Stimulated activated CD4-positive, alpha-beta T cell treated with anti-CD3 and anti-CD28 coated beads, TNF-alpha, amount 100 ng/mL, for 1 hour (primary cell): ENCODE data around the gene HRH3.

Source experiments
- DNase-seq, 3 donors: peaks; one replicate each; pipeline ENCODE4 v3.0.0-alpha.2; 2020; ENCODE audit warnings: low read depth in 3 of 3, low spot score in 1 of 3

HRH3 gene

DNA sequence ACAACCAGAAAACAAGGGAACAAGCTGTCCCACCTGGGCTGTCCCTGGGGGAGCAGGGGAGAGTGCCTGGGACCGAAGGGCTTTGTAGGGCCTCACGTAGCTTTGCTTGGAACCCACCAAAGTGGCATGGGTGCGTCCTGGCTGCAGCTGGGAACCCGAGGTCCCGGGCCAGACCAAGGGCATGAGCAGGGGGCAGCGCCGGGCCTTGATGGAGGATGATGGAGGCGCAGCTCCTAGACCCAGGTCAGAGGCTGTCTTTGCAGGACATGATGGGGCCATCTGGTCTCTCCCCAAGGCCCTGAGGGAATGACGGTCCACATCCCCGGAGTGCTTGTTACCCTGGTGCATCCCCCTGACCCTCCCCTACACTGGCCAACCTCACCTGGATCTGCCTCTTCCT is 10.6 kb upstream of the HRH3 start:
- no peak for DNase-seq

DNA sequence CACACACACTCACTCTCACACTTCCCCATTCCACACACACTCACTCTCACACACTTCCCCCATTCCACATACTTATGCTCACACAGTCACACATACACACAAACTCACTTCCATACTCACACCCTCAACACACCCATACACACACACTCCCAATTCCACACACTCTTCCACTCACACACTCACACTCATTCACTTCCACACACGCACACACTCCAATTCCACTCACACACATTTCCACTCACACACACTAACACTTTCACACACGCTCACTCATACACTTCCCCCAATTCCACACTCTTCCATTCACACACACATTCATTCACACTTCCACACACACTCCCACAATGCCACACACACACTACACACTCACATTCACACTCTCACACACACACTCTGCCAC is 10.2 kb upstream of the HRH3 start:
- DNase-seq = no peak

DNA sequence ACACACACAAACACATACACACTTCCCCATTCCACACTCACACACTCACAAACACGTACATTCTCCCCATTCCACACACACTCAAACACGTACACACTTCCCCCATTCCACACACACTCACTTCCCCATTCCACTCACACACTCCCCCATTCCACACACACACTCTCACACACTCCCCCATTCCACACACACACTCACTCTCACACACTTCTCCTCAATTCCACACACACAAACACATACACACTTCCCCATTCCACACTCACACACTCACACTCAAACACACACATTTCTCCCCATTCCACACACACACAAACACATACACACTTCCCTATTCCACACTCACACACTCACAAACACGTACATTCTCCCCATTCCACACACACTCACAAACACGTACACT is 9.6 kb upstream of the HRH3 start:
- DNase-seq = no peak

DNA sequence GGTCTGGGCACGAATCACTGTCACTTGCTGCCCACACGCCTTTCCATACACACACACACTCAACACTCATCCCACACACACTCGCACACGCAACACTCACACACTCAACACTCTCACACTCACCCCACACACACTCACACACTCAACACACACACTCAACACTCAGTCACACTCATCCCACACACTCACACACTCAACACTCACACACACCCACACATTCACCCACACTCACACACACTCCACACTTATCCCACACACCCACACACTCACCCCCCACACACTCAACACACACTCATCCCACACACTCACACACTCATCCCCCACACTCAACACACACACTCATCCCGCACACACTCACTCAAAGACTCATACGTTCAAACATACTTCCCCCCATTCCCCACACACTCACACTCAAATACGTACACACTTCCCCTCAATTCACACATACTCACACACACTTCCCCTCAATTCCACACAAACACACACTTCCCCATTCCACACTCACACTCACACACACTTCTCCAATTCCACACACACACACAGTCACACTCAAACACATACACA is 9.0 kb upstream of the HRH3 start:
- no peak for DNase-seq

DNA sequence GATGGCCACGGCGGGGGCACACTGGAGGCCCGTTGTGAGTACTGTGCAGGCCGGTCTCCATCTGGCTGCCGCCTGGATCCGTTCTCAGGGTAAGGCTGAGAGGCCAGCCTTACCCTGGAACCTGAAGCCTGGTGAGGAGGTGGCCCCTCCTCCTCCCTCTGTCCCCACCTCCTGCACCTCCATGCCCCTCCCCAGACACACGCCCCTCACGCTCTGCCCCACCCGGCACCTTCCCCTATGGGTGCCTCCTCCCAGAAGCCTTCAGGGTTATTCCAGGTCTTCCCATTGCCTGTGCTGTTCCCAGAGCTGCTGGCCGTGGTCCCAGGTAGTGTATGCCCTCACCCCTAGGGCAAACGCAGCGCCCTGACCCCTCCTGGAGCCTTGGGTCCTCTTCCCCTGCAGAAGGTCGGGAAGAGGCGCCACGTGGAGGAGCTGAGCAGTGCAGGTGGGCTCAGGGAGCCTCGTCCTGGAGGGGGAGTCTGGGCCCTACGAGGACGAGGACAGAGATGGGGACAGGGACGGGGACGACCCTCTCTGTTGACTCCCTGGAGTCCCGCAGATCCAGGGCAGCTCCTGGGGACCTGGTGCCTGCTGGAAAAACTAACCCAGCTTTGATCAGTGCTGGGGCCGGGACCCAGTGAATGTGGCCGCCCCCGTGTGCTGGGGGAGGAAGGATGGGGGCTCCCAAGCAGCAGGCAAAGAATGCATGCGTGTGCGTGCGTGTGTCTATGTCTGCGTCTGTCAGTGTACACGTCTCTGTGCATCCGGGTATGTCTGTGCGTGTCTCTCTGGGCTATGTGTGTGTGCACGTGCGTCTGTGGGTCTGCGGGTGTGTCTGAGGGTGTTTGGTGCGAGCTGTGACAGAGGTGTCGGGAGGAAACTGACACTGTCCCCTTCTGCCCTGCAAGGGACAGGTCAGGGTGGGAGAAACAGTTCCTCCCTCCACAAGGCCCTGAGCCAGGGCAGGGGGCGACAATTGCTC is 8.2 kb upstream of the HRH3 start:
- DNase-seq = no peak

DNA sequence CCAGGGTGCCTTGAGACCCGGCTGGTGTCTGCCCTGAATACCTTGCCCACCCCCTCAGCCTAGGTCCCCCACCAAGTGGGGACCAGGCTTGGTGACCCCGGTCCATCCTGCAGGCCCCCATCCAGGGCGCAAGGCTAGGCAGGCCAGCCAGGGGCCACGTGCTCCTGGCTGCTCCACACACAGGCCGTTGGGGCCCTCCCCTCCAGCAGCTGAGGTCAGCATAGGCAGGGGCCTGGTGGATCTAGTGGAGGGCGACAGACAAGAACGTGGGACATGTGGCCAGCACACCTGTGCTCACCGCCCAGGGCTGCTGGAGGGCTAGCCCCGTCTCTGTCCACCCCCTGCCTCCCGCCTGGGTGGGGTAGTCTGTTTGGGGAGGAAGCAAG is 7.5 kb upstream of the HRH3 start:
- no peak for DNase-seq

DNA sequence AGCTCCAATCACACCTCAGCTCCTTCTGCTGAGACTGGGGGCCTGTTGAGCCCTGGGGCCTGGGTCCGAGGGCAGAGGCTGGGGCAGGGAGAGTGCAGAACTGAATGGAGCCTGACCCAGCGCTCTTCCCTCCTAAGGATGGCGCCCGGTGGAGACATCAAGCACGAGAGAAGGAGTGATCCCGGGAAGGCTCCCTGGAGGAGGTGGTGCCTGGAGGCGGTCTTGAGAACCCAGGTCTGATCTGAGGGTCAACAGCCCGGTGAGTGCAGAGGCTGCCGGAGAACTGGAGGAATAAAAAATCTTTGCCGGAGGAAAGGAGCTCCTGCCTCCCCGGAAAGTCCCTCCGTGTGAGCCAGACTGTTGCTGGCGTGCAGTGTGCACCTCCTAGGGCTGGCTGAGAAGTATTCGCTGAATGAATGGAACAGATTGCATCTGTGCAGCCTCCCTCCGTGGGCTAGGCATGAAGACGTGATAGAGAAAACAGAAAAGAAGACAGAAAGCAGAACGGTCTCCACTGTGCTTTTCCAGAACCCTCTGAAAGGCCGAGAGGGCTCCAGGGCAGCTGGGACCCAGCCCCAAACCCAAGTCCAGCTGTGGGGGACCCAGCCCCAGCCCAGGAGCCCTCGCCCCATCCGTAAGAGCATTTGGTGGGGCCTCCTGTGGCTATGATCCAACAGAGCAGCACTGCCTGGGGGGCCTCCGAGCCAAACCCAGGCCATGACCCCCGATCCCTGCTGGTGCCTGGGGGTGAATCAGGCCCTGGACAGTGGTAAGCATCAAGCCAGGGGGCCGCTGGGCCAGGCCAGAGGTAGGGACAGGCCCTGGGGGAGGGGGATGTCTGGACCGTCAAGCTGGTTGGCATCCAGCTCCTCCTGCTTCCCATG is 6.9 kb upstream of the HRH3 start:
- no peak for DNase-seq

DNA sequence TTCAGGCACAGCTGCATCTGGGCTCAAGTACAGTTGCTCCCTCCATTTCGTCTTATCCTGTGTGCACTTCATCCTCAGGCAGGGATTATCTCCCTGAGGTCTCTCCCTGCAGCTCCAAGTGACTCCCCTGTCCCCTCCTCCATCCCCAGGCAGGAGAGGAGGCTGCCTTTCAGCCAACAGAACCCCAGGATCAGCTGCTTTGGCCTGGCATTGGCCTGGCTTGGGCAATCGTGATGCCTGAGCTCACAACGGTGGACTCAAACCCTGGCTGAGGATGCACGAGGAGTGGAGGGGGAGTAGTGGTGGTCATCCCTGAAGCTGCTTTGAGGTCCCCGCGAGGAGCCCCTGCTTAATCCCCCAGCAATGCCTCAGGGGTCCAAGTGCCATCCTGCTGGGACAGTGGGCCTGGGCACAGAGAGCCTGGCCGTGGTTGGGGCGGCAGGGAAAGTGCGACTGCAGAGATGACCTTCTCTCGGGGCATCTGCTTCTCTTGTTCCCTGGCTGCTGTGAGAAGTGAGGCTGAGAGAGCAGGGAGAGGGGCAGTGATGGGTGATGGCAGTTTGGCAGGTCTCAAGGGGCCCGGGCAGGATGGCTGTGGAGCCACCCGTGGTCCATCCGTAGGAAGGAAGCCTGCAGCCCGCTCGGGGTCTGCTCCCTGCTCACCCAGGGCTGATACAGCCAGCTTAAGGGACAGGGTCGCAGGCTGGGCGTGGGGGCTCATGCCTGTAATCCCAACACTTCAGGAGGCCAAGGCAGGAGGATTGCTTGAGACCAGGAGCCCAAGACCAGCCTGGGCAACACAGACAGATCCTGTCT is 6.0 kb upstream of the HRH3 start:
- DNase-seq = no peak

DNA sequence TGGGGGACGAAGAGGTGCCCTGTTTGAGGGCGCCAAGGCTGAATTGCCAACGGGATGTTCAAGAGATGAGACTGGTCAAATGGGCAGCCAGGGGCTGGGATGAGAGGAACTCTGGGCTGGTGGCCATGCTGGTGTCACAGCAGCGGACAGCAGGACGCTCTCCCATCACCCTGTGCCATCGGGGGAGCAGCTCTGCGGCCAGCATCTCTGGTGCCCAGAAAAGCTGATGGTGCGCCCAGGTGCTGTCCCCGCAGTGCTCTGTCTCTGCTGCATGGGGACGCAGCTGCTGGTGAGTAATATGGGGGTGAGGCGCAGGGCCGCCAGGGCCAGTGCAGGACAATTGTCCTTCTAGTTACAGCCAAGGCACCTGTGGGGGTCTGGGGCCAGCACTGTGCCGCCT is 4.9 kb upstream of the HRH3 start:
- no peak for DNase-seq

DNA sequence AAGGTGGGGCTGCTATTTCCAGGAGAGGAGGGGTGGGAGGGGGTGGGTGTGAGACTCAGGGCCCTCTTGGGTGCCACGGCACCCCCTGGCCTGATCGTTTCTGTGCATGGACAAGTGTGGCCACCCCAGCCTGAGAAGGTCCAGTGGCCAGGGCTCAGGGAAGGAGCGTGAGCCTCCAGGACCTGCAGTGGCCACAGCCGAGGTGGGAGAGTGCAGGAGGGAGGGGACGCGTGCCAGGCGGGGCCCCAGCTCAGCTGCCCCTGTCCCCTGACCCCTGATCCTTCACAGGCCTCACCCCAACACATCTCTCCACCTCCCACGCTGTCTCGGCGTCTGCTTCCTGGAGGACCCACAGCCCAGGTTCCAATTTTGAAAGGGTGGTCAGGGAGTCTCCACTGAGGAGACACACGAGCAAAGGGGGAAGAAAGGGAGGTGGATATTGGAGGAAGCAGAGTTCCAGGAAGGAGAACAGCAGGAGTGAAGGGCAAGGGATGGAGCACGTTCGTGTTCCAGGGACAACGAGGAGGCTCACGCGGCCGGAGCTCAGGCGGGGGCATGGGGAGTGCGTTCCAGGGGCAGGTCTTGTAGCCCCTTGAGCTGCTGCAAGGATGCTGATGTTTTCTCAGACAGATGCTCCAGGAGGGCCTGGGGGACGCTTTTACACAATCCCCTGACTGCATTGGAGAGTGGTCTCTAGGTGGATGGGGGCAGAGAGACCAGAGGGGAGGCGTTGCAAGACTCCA is 4.2 kb upstream of the HRH3 start:
- DNase-seq = no peak

DNA sequence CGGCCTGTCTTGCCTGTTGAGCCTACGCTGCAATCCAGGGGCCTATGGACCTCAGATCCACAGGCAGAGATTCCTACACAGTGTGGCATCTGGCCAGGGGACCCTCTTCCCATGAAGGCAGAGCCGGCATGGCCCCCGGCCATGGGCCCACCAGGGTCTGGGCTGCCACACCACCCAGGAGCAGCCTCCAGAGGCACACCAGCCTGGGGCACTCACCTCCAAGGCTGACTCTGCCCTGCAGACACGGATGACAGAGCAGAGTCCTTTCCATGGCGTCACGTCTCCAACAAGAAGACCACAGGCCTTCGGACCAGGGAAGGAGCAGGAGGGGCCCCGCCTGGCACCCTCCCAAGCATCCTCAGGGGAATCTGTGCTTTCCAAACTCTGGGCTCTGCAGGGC is 3.5 kb upstream of the HRH3 start:
- DNase-seq = no peak

DNA sequence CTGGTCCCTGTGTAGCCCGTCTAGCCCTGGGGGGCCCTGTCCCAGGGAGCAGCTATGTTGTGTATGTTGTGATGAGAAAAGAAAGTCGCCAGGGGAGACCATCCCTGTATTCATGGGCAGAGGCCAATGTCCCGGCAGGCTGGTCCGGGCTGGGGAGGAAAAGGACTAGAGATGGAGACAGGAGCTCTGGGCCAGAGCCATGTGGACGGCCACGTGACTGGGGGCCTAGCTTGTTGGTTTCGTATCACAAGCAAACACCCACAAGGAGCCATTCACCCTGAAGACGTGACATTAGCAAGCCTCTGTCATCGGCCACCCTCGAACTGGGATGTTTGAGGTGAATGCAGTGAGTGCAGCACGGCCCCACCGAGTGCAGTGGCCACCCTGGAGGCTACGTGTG is 2.9 kb upstream of the HRH3 start:
- DNase-seq = no peak

DNA sequence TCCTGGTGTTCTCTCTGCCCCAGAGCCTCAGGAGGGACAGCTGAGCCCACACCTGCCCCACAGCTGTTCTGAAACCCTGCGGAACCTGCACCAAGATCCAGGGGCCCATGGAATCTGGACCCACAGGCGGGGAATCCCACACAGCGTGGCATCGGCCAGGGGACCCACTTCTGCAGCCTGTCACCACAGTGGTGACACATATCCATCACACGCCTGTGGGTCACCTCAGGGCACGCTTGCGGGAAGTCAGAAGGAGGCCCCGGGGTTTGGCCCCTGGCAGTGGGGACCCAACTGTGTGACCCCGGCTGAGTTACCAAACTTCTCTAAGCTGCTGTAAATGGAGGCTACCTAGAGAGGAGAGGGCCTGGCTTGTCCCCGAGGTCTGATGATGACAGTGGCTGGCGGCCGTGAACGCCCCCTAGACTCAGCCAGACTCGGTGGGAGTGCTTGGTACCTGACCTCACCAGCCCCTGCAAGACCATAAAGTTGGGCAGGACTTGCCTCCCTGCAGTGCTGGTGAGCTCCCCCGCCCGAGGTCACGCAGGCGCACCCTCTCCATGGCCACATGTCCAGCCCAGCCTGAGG is 2.3 kb upstream of the HRH3 start:
- DNase-seq = no peak

DNA sequence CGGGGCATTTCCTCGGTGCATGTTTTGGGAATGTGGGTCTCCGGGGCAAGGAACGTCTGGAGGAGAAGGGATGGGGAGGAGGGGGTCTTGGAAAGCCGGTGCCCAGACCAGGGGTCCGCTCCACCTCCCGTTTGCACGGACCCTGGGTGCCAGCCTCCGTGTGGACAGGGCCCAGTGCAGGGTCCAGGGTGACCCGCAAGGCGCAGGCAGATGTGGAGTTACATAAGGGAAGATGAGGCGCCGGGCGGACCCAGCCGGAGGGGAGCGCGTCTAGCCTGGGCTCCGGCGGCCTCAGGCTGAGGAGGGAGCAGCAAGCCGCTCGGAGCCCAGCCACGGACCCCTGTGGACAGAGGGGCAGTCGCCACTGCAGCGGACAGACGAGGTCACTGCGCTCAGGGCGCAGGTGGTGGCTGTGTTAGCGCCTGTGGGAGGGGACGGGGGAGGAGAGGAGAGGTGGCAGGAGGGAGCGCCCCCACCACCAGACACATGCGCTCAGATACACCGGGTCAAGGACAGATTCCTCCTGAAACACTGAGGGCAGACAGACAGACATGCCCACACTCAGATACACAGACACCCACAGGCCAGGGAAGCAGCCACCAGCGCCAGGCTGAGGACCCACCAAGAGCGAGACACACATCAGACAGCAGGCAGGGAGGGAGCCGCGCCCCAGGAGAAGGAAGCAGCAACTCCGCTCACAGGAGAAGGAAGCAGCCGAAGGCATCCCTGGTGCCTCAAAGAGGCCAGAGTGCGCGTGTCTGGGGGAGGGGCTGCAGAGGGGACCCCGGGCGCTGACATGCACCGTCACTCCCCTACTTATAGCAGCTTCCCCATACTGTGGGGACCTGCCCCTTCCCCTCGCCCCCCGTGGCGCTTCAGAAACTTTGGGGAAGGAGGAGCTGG is 839 bp upstream of the HRH3 start:
- no peak for DNase-seq

DNA sequence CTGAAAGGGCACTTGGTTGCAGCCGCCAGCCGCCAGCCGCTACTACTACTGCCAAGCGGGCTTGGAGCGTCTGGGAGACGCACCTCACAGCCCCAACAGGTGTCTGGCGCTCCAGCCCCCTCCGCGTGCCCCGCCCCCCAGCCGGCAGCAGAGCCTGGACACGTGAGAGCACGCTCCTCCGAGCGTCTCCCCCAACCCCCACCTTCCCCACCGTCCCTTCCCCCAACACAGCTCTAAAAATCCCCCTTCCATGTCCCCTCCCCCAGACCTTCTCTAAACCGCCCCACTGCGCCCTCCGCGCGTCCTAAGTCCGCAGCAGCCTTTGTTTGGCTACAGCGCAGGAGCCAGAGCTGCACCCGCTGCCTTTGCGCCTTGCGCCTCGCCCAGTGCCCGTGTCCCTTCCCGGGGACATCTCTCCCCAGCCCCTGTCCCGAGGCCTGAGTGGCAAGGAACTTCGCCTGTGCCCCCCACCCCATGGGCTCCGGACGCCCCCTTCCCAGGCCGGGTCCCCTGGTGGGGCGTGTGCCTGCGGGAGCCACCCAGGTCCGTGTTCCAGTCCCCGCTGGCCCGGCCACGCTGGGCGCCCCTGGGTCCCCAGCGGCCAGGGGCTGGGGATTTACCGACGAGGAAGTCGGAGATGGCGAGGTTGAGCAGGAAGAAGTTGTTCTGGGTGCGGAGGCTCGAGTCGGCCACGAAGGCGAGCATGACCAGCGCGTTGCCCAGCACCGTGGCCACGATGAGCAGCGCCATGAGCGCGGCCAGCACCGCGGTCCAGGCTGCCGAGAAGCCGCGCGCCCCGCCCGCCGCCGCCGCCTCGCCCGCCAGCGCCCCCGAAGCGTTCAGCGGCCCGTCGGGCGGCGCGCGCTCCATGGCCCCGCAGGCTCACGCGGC is 732 bp downstream of the HRH3 start:
- no peak for DNase-seq

DNA sequence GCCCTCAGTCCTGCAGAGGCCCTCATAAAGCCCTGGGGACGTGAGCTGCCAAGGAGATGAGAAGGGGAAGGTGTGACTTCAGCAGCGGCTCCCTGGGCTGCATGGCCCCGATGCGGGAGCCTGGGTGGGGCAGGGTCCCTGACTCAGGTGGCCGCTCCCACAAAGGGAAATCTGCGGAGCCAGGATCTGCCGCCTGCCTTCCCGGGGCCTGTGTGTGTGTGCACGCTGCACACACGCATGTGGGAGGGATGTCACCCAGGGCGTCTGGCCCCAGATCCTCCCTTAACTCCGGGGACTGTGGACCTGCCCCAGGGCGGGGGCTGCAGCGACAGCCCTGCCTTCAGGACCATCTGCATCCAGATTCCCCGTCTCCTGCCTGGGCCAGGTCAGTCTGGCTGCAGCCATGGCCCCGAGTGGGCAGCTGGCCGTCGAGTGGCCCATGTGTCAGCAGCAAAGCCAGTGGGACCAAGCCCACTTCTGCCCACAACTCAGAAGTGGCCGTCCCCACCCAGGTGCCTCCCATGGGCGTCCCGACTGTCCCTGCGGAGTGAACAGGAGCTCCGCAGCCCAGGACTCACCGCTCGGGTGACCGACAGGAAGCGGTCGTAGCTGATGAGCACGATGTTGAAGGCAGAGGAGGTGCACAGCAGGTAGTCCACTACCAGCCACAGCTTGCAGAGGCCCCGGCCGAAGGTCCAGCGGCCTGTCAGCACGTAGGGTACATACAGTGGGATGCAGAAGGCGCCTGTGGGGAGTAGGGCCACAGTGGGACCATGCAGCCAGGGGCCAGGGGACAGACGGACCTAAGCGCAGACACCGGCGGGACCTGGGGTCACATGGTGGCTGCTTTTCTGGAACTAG is 1.9 kb downstream of the HRH3 start:
- no peak for DNase-seq
